GM12878 (cell line): ENCODE measurements around the gene PMM1.

ENCODE experiments used
- BCL11A ChIP-seq: IDR thresholded peaks from 2 replicates; pipeline ENCODE4 v1.6.1; 2011; ENCODE audit warnings: low read depth, low read length
- RAD21 ChIP-seq: IDR thresholded peaks from 2 replicates; pipeline ENCODE4 v1.6.1; 2011; ENCODE audit warnings: mild to moderate bottlenecking, low read depth, low read length, moderate library complexity; ENCODE audit not compliant: insufficient read depth
- TF ChIP-seq, protein P1 (sequence below): fragments of 150-350 bp; IDR thresholded peaks from 2 replicates; pipeline ENCODE4 v1.6.1; 2016; ENCODE audit warnings: low read depth, low read length

DNA sequence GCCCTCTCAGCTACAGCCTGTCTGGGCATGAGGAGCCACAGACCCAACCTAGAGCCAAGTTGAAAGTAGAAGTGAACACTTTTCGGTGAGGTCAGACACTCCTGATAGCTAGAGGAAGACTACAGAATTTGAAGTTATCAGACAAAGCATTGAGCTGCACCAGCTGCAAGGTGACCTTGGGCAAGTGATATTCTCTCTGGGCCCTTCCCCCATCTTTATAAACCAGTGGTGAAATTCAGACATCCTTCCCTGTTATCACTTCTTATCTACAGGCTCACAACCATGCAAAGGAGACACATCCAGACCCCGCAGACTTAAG lies 8.0 kb upstream of the PMM1 start:
- TF ChIP-seq RAD21 (no peak), BCL11A (no peak)
- TF ChIP-seq, protein P1, sequence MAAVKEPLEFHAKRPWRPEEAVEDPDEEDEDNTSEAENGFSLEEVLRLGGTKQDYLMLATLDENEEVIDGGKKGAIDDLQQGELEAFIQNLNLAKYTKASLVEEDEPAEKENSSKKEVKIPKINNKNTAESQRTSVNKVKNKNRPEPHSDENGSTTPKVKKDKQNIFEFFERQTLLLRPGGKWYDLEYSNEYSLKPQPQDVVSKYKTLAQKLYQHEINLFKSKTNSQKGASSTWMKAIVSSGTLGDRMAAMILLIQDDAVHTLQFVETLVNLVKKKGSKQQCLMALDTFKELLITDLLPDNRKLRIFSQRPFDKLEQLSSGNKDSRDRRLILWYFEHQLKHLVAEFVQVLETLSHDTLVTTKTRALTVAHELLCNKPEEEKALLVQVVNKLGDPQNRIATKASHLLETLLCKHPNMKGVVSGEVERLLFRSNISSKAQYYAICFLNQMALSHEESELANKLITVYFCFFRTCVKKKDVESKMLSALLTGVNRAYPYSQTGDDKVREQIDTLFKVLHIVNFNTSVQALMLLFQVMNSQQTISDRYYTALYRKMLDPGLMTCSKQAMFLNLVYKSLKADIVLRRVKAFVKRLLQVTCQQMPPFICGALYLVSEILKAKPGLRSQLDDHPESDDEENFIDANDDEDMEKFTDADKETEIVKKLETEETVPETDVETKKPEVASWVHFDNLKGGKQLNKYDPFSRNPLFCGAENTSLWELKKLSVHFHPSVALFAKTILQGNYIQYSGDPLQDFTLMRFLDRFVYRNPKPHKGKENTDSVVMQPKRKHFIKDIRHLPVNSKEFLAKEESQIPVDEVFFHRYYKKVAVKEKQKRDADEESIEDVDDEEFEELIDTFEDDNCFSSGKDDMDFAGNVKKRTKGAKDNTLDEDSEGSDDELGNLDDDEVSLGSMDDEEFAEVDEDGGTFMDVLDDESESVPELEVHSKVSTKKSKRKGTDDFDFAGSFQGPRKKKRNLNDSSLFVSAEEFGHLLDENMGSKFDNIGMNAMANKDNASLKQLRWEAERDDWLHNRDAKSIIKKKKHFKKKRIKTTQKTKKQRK = no peak
